Mucosa of descending colon (tissue), 3 donors: ENCODE results near the gene ZNF582. TPM values are rescaled to one million over a fixed set of nuclear protein-coding genes. Genes with fewer than 3 reads are reported as not detected.
A peak's percentile ranks its signal among the peaks of the same experiment; 100 is the strongest.

Experiments
- ATAC-seq: fragments of 200-7000 bp; cut with Tn5 transposase; one replicate; pipeline ENCODE4 v1.9.1; 2020; ENCODE audit warnings: mild to moderate bottlenecking, moderate library complexity
- DNase-seq, 3 donors: peaks; one replicate each; pipeline ENCODE4 v3.0.0-alpha.2; 2020
- H3K36me3 ChIP-seq: fragments of 200-600 bp; one replicate; pipeline ENCODE4 v1.8.0; 2021; ENCODE audit warnings: low read depth, mild to moderate bottlenecking
- H3K4me1 ChIP-seq: fragments of 200-600 bp; one replicate; pipeline ENCODE4 v1.8.0; 2021; ENCODE audit warnings: low read depth, mild to moderate bottlenecking
- H3K4me3 ChIP-seq: fragments of 200-600 bp; one replicate; pipeline ENCODE4 v1.8.0; 2021; ENCODE audit warnings: mild to moderate bottlenecking
- H3K9me3 ChIP-seq: fragments of 200-600 bp; one replicate; pipeline ENCODE4 v1.8.0; 2021; ENCODE audit warnings: mild to moderate bottlenecking
- CTCF ChIP-seq: fragments of 200-600 bp; IDR thresholded peaks from one replicate; pipeline ENCODE4 v1.8.0; 2022; ENCODE audit warnings: antibody characterized with exemption, mild to moderate bottlenecking
- intact Hi-C, 2 donors: fragments of 100-400 bp; cut with DNase I in 1 of 2; cut with micrococcal nuclease in 1 of 2; formaldehyde crosslinking; loops; one replicate each; pipeline versions ENCODE4 v1.11.0 to v1.11.1; 2022; cut with DNase I, micrococcal nuclease
- total RNA-seq, 3 donors: library from RNA; stranded (reverse); fragmentation: NEBNext Ultra II Directional in 2 of 3; extraction: Animal tissue kit (Norgen Biotek cat#: 25700) in 2 of 3; gene quantifications; one replicate each; pipeline versions ENCODE4 v1.2.1 to v1.2.4, GENCODE V29; 2021 to 2023
- donor health status: DM: no; HTN: no; CAD: no; lungs with moderate emphysema.
- donor health status: DM: no; HTN: no; CAD: no.
- donor health status: DM: no; HTN: yes; CAD: no.

Gene ZNF582
- total RNA-seq, 3 donors from 2014 or later: 1.4 to 6.6 (median 1.6) TPM

- H3K36me3 ChIP-seq: no peaks in the 10 kb centered on the region
- no peak for TF ChIP-seq CTCF
- DNase-seq (peak; percentile 88 to 92 (median 89)), ATAC-seq (peak; percentile 96)
- H3K4me3 ChIP-seq: peak overlapping the region; percentile 35
- intact Hi-C loops: no loop called here
- peaks cover 34% of the 10 kb centered on the region for H3K9me3 ChIP-seq
- peaks cover 5% of the 10 kb centered on the region for H3K4me1 ChIP-seq
Measured at GRCh38 chr19:56367829-56368711, 25.3 kb downstream of the ZNF582 start.

GRCh38 chr19:56360841-56361240 is 32.5 kb downstream of the ZNF582 start:
- Histone ChIP-seq H3K36me3 (no peaks in the 10 kb centered on the region), H3K9me3 (peaks cover 35% of the 10 kb centered on the region), H3K4me3 (no peak overlapping the region), H3K4me1 (peaks cover 1% of the 10 kb centered on the region)
- ATAC-seq (no peak), DNase-seq (no peak)
- TF ChIP-seq CTCF: no peak
- intact Hi-C loops: no loop called here

- Histone ChIP-seq H3K4me3 (no peak overlapping the region), H3K4me1 (peaks cover 4% of the 10 kb centered on the region), H3K9me3 (peaks cover 20% of the 10 kb centered on the region), H3K36me3 (no peaks in the 10 kb centered on the region)
- no peak for TF ChIP-seq CTCF
- no peak for ATAC-seq
- no peak for DNase-seq
- intact Hi-C loops: loop anchor here (10.0 kb wide), 1 partner anchor 282 kb away; no protein-coding TSS in a partner anchor
Measured at GRCh38 chr19:56356944-56357343, 36.4 kb downstream of the ZNF582 start.

GRCh38 chr19:56355517-56355916 is 37.8 kb downstream of the ZNF582 start:
- DNase-seq (no peak), ATAC-seq (no peak)
- TF ChIP-seq CTCF: no peak
- Histone ChIP-seq H3K9me3 (peaks cover 8% of the 10 kb centered on the region), H3K4me3 (no peak overlapping the region), H3K36me3 (no peaks in the 10 kb centered on the region), H3K4me1 (peaks cover 4% of the 10 kb centered on the region)
- intact Hi-C loops: loop anchor here (10.0 kb wide), 1 partner anchor 281 kb away; no protein-coding TSS in a partner anchor

GRCh38 chr19:56351208-56351607 is 42.1 kb downstream of the ZNF582 start:
- TF ChIP-seq CTCF: no peak
- Histone ChIP-seq H3K9me3 (no peaks in the 10 kb centered on the region), H3K36me3 (no peaks in the 10 kb centered on the region), H3K4me3 (no peak overlapping the region), H3K4me1 (peaks cover 4% of the 10 kb centered on the region)
- ATAC-seq: no peak
- no peak for DNase-seq
- intact Hi-C loops: loop anchor here (10.0 kb wide), 1 partner anchor 276 kb away; no protein-coding TSS in a partner anchor
